ENCODE results near the gene PLSCR4.
A peak's percentile ranks its signal among the peaks of the same experiment; 100 is the strongest.

PLSCR4 gene

GRCh38 chr3:146160321-146160963 is 90.5 kb downstream of the PLSCR4 start:
- DNase-seq: peak; percentile 64 to 86

GRCh38 chr3:146159616-146160320 is 91.1 kb downstream of the PLSCR4 start:
- no peak for DNase-seq

GRCh38 chr3:146159037-146159436 is 91.9 kb downstream of the PLSCR4 start:
- no peak for DNase-seq

- no peak for DNase-seq
These were observed 93.4 kb downstream of the PLSCR4 start for GRCh38 chr3:146157325-146158060.

GRCh38 chr3:146156666-146157314 is 94.1 kb downstream of the PLSCR4 start:
- DNase-seq: no peak

GRCh38 chr3:146156095-146156494 is 94.8 kb downstream of the PLSCR4 start:
- no peak for DNase-seq

GRCh38 chr3:146154995-146155394 is 95.9 kb downstream of the PLSCR4 start:
- no peak for DNase-seq

GRCh38 chr3:146154316-146154715 is 96.6 kb downstream of the PLSCR4 start:
- no peak for DNase-seq

- DNase-seq: no peak
These were observed 97.5 kb downstream of the PLSCR4 start for GRCh38 chr3:146153429-146153828.

GRCh38 chr3:146152834-146153233 is 98.1 kb downstream of the PLSCR4 start:
- peak in 1 of 2 experiments; percentile 18 for DNase-seq

- peak in 1 of 2 experiments; percentile 15 for DNase-seq
These were observed 102.4 kb downstream of the PLSCR4 start for GRCh38 chr3:146148468-146148931.

GRCh38 chr3:146145642-146146041 is 105.3 kb downstream of the PLSCR4 start:
- DNase-seq: no peak

GRCh38 chr3:146142757-146143156 is 108.1 kb downstream of the PLSCR4 start:
- DNase-seq: no peak
